Right ventricle myocardium superior (tissue), 1 donor: ENCODE data around the gene ZNF43. TPM values are rescaled to one million over a fixed set of nuclear protein-coding genes. Genes with fewer than 3 reads are reported as not detected.
"Not testable (repeated sequence)": the region's sequence is repeated elsewhere in the genome, so short reads cannot be mapped to it uniquely, and the experiment has no call there.

Experiments used
- ATAC-seq: fragments of 200-7000 bp; cut with Tn5 transposase; one replicate; pipeline ENCODE4 v1.9.1; 2020; ENCODE audit warnings: mild to moderate bottlenecking; ENCODE audit not compliant: poor library complexity
- DNase-seq: peaks from one replicate; pipeline ENCODE4 v3.0.0-alpha.2; 2020
- intact Hi-C: fragments of 100-400 bp; cut with DNase I; formaldehyde crosslinking; loops from one replicate; pipeline ENCODE4 v1.11.2; 2022
- long read RNA-seq: library from polyadenylated mRNA; unstranded; transcript quantifications from one replicate; pipeline ENCODE4 v2.0.0, GENCODE V29; 2021
- total RNA-seq: library from RNA; stranded (reverse); fragmentation: NEBNext Ultra II Directional; extraction: Animal tissue kit (Norgen Biotek cat#: 25700); gene quantifications from one replicate; pipeline ENCODE4 v1.2.1, GENCODE V29; 2021
- donor health status: DM: no; HTN: yes; CAD: no; lungs with severe emphysema.

Gene ZNF43
- total RNA-seq = 4.5 TPM
- long read RNA-seq, full-length matches to known transcripts = 9 of 10 reads
- long read RNA-seq, partial matches to known transcripts = 0 of 10 reads
- long read RNA-seq, other reads (novel, unspliced or antisense) = 1 of 10 reads

GRCh38 chr19:21835810-21836444, at the start of gene ZNF43:
ZNF43 (minus strand) TSS chr19:21836182; CDS start chr19:21836038, 144 bp downstream.
- DNase-seq (peak; percentile 98), ATAC-seq (peak; percentile 99)
- intact Hi-C loops = no loop called here

- DNase-seq, ATAC-seq, intact Hi-C loops: not testable (repeated sequence)
Observed at GRCh38 chr19:21885516-21885915, 49.5 kb upstream of the ZNF43 start.

GRCh38 chr19:21884786-21885185, 48.8 kb upstream of the ZNF43 start:
- ATAC-seq, DNase-seq, intact Hi-C loops: not testable (repeated sequence)

GRCh38 chr19:21883516-21883915, 47.5 kb upstream of the ZNF43 start:
- intact Hi-C loops = no loop called here
- DNase-seq (no peak), ATAC-seq (no peak)

- not testable (repeated sequence) for DNase-seq, ATAC-seq
Observed at GRCh38 chr19:21880761-21881160, 44.8 kb upstream of the ZNF43 start.

GRCh38 chr19:21878646-21879045, 42.7 kb upstream of the ZNF43 start:
- ATAC-seq = no peak
- intact Hi-C loops = no loop called here
- DNase-seq = no peak

More at GRCh38 chr19:21880761-21881160, 44.8 kb upstream of the ZNF43 start:
- intact Hi-C loops = not testable (repeated sequence)

- DNase-seq (no peak), ATAC-seq (no peak)
- intact Hi-C loops = no loop called here
Observed at GRCh38 chr19:21877976-21878375, 42.0 kb upstream of the ZNF43 start.

- DNase-seq, intact Hi-C loops, ATAC-seq: not testable (repeated sequence)
Observed at GRCh38 chr19:21876608-21877007, 40.6 kb upstream of the ZNF43 start.

- DNase-seq (no peak), ATAC-seq (no peak)
- intact Hi-C loops = no loop called here
Observed at GRCh38 chr19:21856773-21857514, 21.0 kb upstream of the ZNF43 start.

- intact Hi-C loops = no loop called here
- DNase-seq = peak; percentile 96
- peak; percentile 100 for ATAC-seq
Observed at GRCh38 chr19:21851596-21852345, 15.8 kb upstream of the ZNF43 start.

- no peak for ATAC-seq
- intact Hi-C loops = no loop called here
- DNase-seq = no peak
Observed at GRCh38 chr19:21850656-21851255, 14.8 kb upstream of the ZNF43 start.

GRCh38 chr19:21848706-21849105, 12.7 kb upstream of the ZNF43 start:
- intact Hi-C loops = no loop called here
- no peak for DNase-seq
- ATAC-seq = no peak

- intact Hi-C loops = no loop called here
- no peak for DNase-seq
- no peak for ATAC-seq
Observed at GRCh38 chr19:21843081-21843480, 7.1 kb upstream of the ZNF43 start.

- ATAC-seq (no peak), DNase-seq (no peak)
- intact Hi-C loops = no loop called here
Observed at GRCh38 chr19:21841488-21842097, 5.6 kb upstream of the ZNF43 start.

GRCh38 chr19:21841081-21841480, 5.1 kb upstream of the ZNF43 start:
- no peak for ATAC-seq

GRCh38 chr19:21839976-21840375, 4.0 kb upstream of the ZNF43 start:
- intact Hi-C loops = no loop called here
- ATAC-seq (no peak), DNase-seq (no peak)

More at GRCh38 chr19:21841081-21841480, 5.1 kb upstream of the ZNF43 start:
- no peak for DNase-seq
- intact Hi-C loops = no loop called here

GRCh38 chr19:21838646-21839045, 2.7 kb upstream of the ZNF43 start:
- intact Hi-C loops = no loop called here
- ATAC-seq (no peak), DNase-seq (no peak)

- intact Hi-C loops = no loop called here
- ATAC-seq = no peak
- DNase-seq = no peak
Observed at GRCh38 chr19:21835429-21835809, 563 bp downstream of the ZNF43 start.
